Right ventricle myocardium inferior (tissue), 1 donor: ENCODE data around the gene ULBP2. TPM values are rescaled to one million over a fixed set of nuclear protein-coding genes. Genes with fewer than 3 reads are reported as not detected.
"Not testable (repeated sequence)": the region's sequence is repeated elsewhere in the genome, so short reads cannot be mapped to it uniquely, and the experiment has no call there.

Source experiments
- ATAC-seq: fragments of 200-7000 bp; cut with Tn5 transposase; one replicate; pipeline ENCODE4 v1.9.1; 2020; ENCODE audit warnings: mild to moderate bottlenecking, moderate library complexity
- DNase-seq: peaks from one replicate; pipeline ENCODE4 v3.0.0; 2021; ENCODE audit errors: missing footprints
- intact Hi-C: fragments of 100-400 bp; cut with DNase I; formaldehyde crosslinking; loops from one replicate; pipeline ENCODE4 v1.11.0; 2022
- total RNA-seq: library from RNA; stranded (reverse); fragmentation: NEBNext Ultra II Directional; extraction: Animal tissue kit (Norgen Biotek cat#: 25700); gene quantifications from one replicate; pipeline ENCODE4 v1.2.1, GENCODE V29; 2021
- donor health status: DM: no; HTN: yes; CAD: no; lungs with severe emphysema.

ULBP2 gene
- total RNA-seq, 1 donor from 2014 or later = 1.3 TPM

- no peak for ATAC-seq
- intact Hi-C loops = no loop called here
- no peak for DNase-seq
Measured at GRCh38 chr6:149979293-149979692, 37.5 kb downstream of the ULBP2 start.

GRCh38 chr6:149983145-149983544, 41.3 kb downstream of the ULBP2 start:
- ATAC-seq (no peak), DNase-seq (no peak)
- intact Hi-C loops = no loop called here

- intact Hi-C loops = no loop called here
- ATAC-seq (no peak), DNase-seq (no peak)
Measured at GRCh38 chr6:149984773-149985172, 43.0 kb downstream of the ULBP2 start.

- intact Hi-C loops = no loop called here
- DNase-seq = no peak
- ATAC-seq = no peak
Measured at GRCh38 chr6:149985481-149985937, 43.7 kb downstream of the ULBP2 start.

- intact Hi-C loops = no loop called here
Measured at GRCh38 chr6:149987602-149988107, 45.8 kb downstream of the ULBP2 start.

GRCh38 chr6:149988550-149989346, 46.9 kb downstream of the ULBP2 start:
- DNase-seq (no peak), ATAC-seq (no peak)
- intact Hi-C loops = no loop called here

More at GRCh38 chr6:149987602-149988107, 45.8 kb downstream of the ULBP2 start:
- ATAC-seq = no peak
- no peak for DNase-seq

- DNase-seq (no peak), ATAC-seq (no peak)
- intact Hi-C loops = no loop called here
Measured at GRCh38 chr6:149990212-149990660, 48.4 kb downstream of the ULBP2 start.

GRCh38 chr6:149990661-149991471, 49.1 kb downstream of the ULBP2 start:
- intact Hi-C loops = no loop called here
- no peak for DNase-seq
- no peak for ATAC-seq

- intact Hi-C loops, ATAC-seq, DNase-seq: not testable (repeated sequence)
Measured at GRCh38 chr6:149991472-149991795, 49.6 kb downstream of the ULBP2 start.

GRCh38 chr6:149991838-149992237, 50.0 kb downstream of the ULBP2 start:
- DNase-seq = no peak
- no peak for ATAC-seq
- intact Hi-C loops = no loop called here

- DNase-seq = no peak
- intact Hi-C loops = no loop called here
- ATAC-seq = no peak
Measured at GRCh38 chr6:149995235-149995750, 53.5 kb downstream of the ULBP2 start.

- ATAC-seq (no peak), DNase-seq (no peak)
- intact Hi-C loops = no loop called here
Measured at GRCh38 chr6:149995971-149996370, 54.2 kb downstream of the ULBP2 start.

Other genes starting within 250 kb of the ULBP2 start
- gene LATS1, start 223.9 kb upstream of the ULBP2 start, total RNA-seq = 10.3 TPM
- gene NUP43, start 195.5 kb upstream of the ULBP2 start, total RNA-seq = 28.1 TPM
- gene PCMT1, start 192.3 kb upstream of the ULBP2 start, total RNA-seq = 173 TPM
- 21.5 TPM for gene LRP11, start 77.7 kb upstream of the ULBP2 start, total RNA-seq
- gene RAET1E, start 43.9 kb upstream of the ULBP2 start, total RNA-seq = 0.27 TPM
- 0.22 TPM for gene RAET1G, start 18.9 kb upstream of the ULBP2 start, total RNA-seq
- gene ULBP1, start 21.9 kb downstream of the ULBP2 start, total RNA-seq = 0.30 TPM
- gene RAET1L, start 83.5 kb downstream of the ULBP2 start, total RNA-seq = not detected
- 1.4 TPM for gene ULBP3, start 127.1 kb downstream of the ULBP2 start, total RNA-seq
- gene PPP1R14C, start 201.0 kb downstream of the ULBP2 start, total RNA-seq = 129 TPM